SK-N-SH treated with all-trans-retinoic acid at 6 μM for 48 hours (cell line): ENCODE data around the gene EXOC3.

ENCODE experiments used
- ATAC-seq: fragments of 200-7000 bp; cut with Tn5 transposase; 3 replicates; pipeline ENCODE4 v1.9.1; 2020; ENCODE audit warnings: mild to moderate bottlenecking, moderate library complexity
- ARNTL ChIP-seq: fragments of 450-650 bp; formaldehyde crosslinking; IDR thresholded peaks from 2 replicates; pipeline ENCODE4 v1.5.0; 2020; ENCODE audit warnings: low read depth, mild to moderate bottlenecking, moderate library complexity, borderline replicate concordance
- BACH2 ChIP-seq: fragments of 250-450 bp; sonication (Bioruptor Pico); IDR thresholded peaks from 2 replicates; pipeline ENCODE4 v1.9.0; 2021; ENCODE audit warnings: mild to moderate bottlenecking, borderline replicate concordance
- GLIS3 ChIP-seq: fragments of 250-450 bp; sonication (Bioruptor Pico); IDR thresholded peaks from 2 replicates; pipeline ENCODE4 v1.5.0; 2020; ENCODE audit warnings: mild to moderate bottlenecking, moderate library complexity
- OSR1 ChIP-seq: fragments of 250-450 bp; sonication (Bioruptor Pico); IDR thresholded peaks from 2 replicates; pipeline ENCODE4 v1.8.0; 2022; ENCODE audit warnings: moderate library complexity, mild to moderate bottlenecking, inconsistent platforms
- PPARA ChIP-seq: fragments of 250-450 bp; sonication (Bioruptor Pico); IDR thresholded peaks from 2 replicates; pipeline ENCODE4 v1.5.0; 2020; ENCODE audit warnings: mild to moderate bottlenecking, borderline replicate concordance
- RARB ChIP-seq: fragments of 250-450 bp; sonication (Bioruptor Pico); IDR thresholded peaks from 2 replicates; pipeline ENCODE4 v1.8.0; 2021; ENCODE audit warnings: mild to moderate bottlenecking, moderate library complexity
- TCF4 ChIP-seq: fragments of 250-450 bp; sonication (Bioruptor Pico); IDR thresholded peaks from 2 replicates; pipeline ENCODE4 v1.8.0; 2021; ENCODE audit warnings: mild to moderate bottlenecking, moderate library complexity, borderline replicate concordance
- TOX ChIP-seq: fragments of 250-450 bp; sonication (Bioruptor Pico); IDR thresholded peaks from 2 replicates; pipeline ENCODE4 v1.8.0; 2021; ENCODE audit warnings: mild to moderate bottlenecking, moderate library complexity, borderline replicate concordance
- ZFP3 ChIP-seq: fragments of 250-450 bp; sonication (Bioruptor Pico); IDR thresholded peaks from 2 replicates; pipeline ENCODE4 v1.5.0; 2020; ENCODE audit warnings: mild to moderate bottlenecking, moderate library complexity
- ZFP30 ChIP-seq: fragments of 450-650 bp; formaldehyde crosslinking; IDR thresholded peaks from 2 replicates; pipeline ENCODE4 v1.5.0; 2022; ENCODE audit warnings: mild to moderate bottlenecking, moderate library complexity
- ZNF565 ChIP-seq: fragments of 450-650 bp; formaldehyde crosslinking; conservative IDR thresholded peaks from 2 replicates; pipeline ENCODE4 v1.5.0; 2020; ENCODE audit warnings: low read depth, mild to moderate bottlenecking, moderate library complexity
- ZNF70 ChIP-seq: fragments of 450-650 bp; formaldehyde crosslinking; IDR thresholded peaks from 2 replicates; pipeline ENCODE4 v1.5.0; 2020; ENCODE audit warnings: mild to moderate bottlenecking, moderate library complexity
- ZNF8 ChIP-seq: fragments of 450-650 bp; formaldehyde crosslinking; IDR thresholded peaks from 2 replicates; pipeline ENCODE4 v1.5.0; 2020; ENCODE audit warnings: mild to moderate bottlenecking, moderate library complexity
- TF ChIP-seq, protein P1 (sequence below): fragments of 250-450 bp; sonication (Bioruptor Pico); IDR thresholded peaks from 2 replicates; pipeline ENCODE4 v1.8.0; 2021; ENCODE audit warnings: low read depth, mild to moderate bottlenecking, moderate library complexity, borderline replicate concordance
- TF ChIP-seq, protein P2 (sequence below): fragments of 250-450 bp; sonication (Bioruptor Pico); IDR thresholded peaks from 2 replicates; pipeline ENCODE4 v1.5.1; 2021; ENCODE audit warnings: mild to moderate bottlenecking, moderate library complexity
- TF ChIP-seq, protein P3 (sequence below): fragments of 250-450 bp; sonication (Bioruptor Pico); IDR thresholded peaks from 2 replicates; pipeline ENCODE4 v1.8.0; 2020; ENCODE audit warnings: mild to moderate bottlenecking, moderate library complexity, borderline replicate concordance
- TF ChIP-seq, protein P4 (sequence below): fragments of 250-450 bp; sonication (Bioruptor Pico); IDR thresholded peaks from 2 replicates; pipeline ENCODE4 v1.5.1; 2020; ENCODE audit warnings: low read depth, mild to moderate bottlenecking, moderate library complexity
- TF ChIP-seq, protein P5 (sequence below): fragments of 250-450 bp; sonication (Bioruptor Pico); IDR thresholded peaks from 2 replicates; pipeline ENCODE4 v1.5.0; 2020; ENCODE audit warnings: mild to moderate bottlenecking, moderate library complexity

EXOC3 gene

DNA sequence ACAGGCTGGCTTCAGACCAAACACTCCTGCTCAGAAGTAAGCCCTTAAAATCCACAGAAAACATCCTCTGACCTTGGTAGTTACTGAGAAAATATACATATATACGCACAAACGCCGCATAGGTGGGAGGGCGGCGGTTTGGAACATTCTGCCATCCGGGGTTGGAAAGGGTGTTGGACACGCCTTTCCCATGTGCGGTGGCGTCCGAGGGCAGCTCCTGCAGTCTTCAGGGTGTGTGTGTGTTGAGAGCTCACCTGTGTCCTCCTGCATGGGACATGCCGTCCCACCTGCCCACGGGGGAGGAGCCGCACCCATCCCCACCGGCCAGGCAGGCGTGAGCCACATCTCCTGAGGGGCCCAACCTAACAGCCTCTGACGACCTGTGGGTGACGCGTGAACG, 53.1 kb downstream of the EXOC3 start:
- TF ChIP-seq PPARA (no peak), ZFP3 (CRISPR knock-in tag) (no peak), TOX (CRISPR knock-in tag) (no peak), TCF4 (CRISPR knock-in tag) (no peak), OSR1 (CRISPR knock-in tag) (no peak), RARB (CRISPR knock-in tag) (no peak), ZNF565 (CRISPR knock-in tag) (no peak)
- TF ChIP-seq, protein P1, sequence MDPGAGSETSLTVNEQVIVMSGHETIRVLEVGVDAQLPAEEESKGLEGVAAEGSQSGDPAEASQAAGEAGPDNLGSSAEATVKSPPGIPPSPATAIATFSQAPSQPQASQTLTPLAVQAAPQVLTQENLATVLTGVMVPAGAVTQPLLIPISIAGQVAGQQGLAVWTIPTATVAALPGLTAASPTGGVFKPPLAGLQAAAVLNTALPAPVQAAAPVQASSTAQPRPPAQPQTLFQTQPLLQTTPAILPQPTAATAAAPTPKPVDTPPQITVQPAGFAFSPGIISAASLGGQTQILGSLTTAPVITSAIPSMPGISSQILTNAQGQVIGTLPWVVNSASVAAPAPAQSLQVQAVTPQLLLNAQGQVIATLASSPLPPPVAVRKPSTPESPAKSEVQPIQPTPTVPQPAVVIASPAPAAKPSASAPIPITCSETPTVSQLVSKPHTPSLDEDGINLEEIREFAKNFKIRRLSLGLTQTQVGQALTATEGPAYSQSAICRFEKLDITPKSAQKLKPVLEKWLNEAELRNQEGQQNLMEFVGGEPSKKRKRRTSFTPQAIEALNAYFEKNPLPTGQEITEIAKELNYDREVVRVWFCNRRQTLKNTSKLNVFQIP (CRISPR knock-in tag), result no peak
- TF ChIP-seq, protein P2, sequence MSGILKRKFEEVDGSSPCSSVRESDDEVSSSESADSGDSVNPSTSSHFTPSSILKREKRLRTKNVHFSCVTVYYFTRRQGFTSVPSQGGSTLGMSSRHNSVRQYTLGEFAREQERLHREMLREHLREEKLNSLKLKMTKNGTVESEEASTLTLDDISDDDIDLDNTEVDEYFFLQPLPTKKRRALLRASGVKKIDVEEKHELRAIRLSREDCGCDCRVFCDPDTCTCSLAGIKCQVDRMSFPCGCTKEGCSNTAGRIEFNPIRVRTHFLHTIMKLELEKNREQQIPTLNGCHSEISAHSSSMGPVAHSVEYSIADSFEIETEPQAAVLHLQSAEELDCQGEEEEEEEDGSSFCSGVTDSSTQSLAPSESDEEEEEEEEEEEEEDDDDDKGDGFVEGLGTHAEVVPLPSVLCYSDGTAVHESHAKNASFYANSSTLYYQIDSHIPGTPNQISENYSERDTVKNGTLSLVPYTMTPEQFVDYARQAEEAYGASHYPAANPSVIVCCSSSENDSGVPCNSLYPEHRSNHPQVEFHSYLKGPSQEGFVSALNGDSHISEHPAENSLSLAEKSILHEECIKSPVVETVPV, result no peak
- TF ChIP-seq, protein P3, sequence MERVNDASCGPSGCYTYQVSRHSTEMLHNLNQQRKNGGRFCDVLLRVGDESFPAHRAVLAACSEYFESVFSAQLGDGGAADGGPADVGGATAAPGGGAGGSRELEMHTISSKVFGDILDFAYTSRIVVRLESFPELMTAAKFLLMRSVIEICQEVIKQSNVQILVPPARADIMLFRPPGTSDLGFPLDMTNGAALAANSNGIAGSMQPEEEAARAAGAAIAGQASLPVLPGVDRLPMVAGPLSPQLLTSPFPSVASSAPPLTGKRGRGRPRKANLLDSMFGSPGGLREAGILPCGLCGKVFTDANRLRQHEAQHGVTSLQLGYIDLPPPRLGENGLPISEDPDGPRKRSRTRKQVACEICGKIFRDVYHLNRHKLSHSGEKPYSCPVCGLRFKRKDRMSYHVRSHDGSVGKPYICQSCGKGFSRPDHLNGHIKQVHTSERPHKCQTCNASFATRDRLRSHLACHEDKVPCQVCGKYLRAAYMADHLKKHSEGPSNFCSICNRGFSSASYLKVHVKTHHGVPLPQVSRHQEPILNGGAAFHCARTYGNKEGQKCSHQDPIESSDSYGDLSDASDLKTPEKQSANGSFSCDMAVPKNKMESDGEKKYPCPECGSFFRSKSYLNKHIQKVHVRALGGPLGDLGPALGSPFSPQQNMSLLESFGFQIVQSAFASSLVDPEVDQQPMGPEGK (CRISPR knock-in tag), result no peak
- ATAC-seq, result no peak

DNA sequence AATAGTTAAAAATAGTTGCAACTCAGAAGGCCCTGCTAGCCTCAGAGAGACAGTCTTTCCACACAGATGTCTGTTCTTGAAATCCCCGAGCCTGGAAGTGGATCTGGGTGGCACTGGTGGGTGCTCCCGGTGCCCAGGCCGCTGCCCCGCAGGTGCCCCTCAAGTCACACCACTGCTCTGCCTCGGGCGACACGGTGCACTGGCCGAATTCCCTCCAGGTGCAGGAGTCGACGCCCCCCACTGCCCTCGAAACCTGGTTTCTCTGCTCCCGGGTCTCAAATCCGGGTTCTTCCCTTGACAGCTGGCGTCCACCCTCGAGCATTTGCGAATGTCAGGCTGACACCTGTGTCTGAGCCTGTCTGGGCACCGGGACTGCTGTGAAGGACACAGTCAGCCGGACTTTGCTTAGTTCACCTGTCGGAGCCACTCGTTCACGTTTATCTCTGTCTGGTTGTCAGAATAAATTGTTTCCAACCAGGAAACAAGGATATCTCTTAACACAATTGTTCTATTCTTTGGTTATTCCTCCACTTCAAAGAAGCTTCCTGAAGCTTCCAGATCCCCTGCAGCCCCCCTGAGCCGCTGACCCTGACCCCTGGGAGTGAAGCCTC, 54.2 kb downstream of the EXOC3 start:
- ATAC-seq, result no peak
- TF ChIP-seq ZNF70 (CRISPR knock-in tag), result no peak
- TF ChIP-seq, protein P3 (CRISPR knock-in tag), result no peak
- TF ChIP-seq, protein P4, sequence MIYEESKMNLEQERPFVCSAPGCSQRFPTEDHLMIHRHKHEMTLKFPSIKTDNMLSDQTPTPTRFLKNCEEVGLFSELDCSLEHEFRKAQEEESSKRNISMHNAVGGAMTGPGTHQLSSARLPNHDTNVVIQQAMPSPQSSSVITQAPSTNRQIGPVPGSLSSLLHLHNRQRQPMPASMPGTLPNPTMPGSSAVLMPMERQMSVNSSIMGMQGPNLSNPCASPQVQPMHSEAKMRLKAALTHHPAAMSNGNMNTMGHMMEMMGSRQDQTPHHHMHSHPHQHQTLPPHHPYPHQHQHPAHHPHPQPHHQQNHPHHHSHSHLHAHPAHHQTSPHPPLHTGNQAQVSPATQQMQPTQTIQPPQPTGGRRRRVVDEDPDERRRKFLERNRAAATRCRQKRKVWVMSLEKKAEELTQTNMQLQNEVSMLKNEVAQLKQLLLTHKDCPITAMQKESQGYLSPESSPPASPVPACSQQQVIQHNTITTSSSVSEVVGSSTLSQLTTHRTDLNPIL (CRISPR knock-in tag), result no peak
- no peak for TF ChIP-seq TOX (CRISPR knock-in tag)
- TF ChIP-seq ZNF8 (CRISPR knock-in tag), result no peak
- TF ChIP-seq, protein P5, sequence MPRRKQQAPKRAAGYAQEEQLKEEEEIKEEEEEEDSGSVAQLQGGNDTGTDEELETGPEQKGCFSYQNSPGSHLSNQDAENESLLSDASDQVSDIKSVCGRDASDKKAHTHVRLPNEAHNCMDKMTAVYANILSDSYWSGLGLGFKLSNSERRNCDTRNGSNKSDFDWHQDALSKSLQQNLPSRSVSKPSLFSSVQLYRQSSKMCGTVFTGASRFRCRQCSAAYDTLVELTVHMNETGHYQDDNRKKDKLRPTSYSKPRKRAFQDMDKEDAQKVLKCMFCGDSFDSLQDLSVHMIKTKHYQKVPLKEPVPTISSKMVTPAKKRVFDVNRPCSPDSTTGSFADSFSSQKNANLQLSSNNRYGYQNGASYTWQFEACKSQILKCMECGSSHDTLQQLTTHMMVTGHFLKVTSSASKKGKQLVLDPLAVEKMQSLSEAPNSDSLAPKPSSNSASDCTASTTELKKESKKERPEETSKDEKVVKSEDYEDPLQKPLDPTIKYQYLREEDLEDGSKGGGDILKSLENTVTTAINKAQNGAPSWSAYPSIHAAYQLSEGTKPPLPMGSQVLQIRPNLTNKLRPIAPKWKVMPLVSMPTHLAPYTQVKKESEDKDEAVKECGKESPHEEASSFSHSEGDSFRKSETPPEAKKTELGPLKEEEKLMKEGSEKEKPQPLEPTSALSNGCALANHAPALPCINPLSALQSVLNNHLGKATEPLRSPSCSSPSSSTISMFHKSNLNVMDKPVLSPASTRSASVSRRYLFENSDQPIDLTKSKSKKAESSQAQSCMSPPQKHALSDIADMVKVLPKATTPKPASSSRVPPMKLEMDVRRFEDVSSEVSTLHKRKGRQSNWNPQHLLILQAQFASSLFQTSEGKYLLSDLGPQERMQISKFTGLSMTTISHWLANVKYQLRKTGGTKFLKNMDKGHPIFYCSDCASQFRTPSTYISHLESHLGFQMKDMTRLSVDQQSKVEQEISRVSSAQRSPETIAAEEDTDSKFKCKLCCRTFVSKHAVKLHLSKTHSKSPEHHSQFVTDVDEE (CRISPR knock-in tag), result no peak
- TF ChIP-seq RARB (CRISPR knock-in tag), result no peak
- no peak for TF ChIP-seq ZFP3 (CRISPR knock-in tag)
- TF ChIP-seq, protein P2, result no peak
- TF ChIP-seq GLIS3 (CRISPR knock-in tag), result no peak
- no peak for TF ChIP-seq ZFP30 (CRISPR knock-in tag)
- no peak for TF ChIP-seq BACH2 (CRISPR knock-in tag)
- TF ChIP-seq ARNTL (CRISPR knock-in tag), result no peak
- no peak for TF ChIP-seq TCF4 (CRISPR knock-in tag)
